Measurements from ENCODE around the gene TMEM14B. TPM values are rescaled to one million over a fixed set of nuclear protein-coding genes. Genes with fewer than 3 reads are reported as not detected.
"Not testable (repeated sequence)": the region's sequence is repeated elsewhere in the genome, so short reads cannot be mapped to it uniquely, and the experiment has no call there.

The TMEM14B gene
- total RNA-seq, 1 donor from 2014 or later, result 59.0 TPM

GRCh38 chr6:10740061-10740460, 7.5 kb upstream of the TMEM14B start:
- H3K4me3 Mint-ChIP-seq (ENCODE audit: unreplicated experiment), result no peak overlapping the region
- no peaks in the 10 kb centered on the region for H3K9me3 Mint-ChIP-seq (ENCODE audit: unreplicated experiment)
- H3K27me3 Mint-ChIP-seq (ENCODE audit: unreplicated experiment), result no peaks in the 10 kb centered on the region
- no peak for DNase-seq (ENCODE audit: extremely low spot score, unreplicated experiment)
- H3K27ac Mint-ChIP-seq (ENCODE audit: unreplicated experiment), result no peak overlapping the region
- H3K4me1 Mint-ChIP-seq (ENCODE audit: unreplicated experiment), result peaks cover 8% of the 10 kb centered on the region
- H3K36me3 Mint-ChIP-seq (ENCODE audit: unreplicated experiment), result peaks cover 3% of the 10 kb centered on the region
- TF ChIP-seq CTCF (IDR thresholded peaks at IDR 0.05), result no peak

GRCh38 chr6:10741643-10742042, 6.0 kb upstream of the TMEM14B start:
- H3K9me3 Mint-ChIP-seq (ENCODE audit: unreplicated experiment); H3K36me3 Mint-ChIP-seq (ENCODE audit: unreplicated experiment); H3K27me3 Mint-ChIP-seq (ENCODE audit: unreplicated experiment); DNase-seq (ENCODE audit: extremely low spot score, unreplicated experiment); H3K27ac Mint-ChIP-seq (ENCODE audit: unreplicated experiment); H3K4me3 Mint-ChIP-seq (ENCODE audit: unreplicated experiment); H3K4me1 Mint-ChIP-seq (ENCODE audit: unreplicated experiment): not testable (repeated sequence)

GRCh38 chr6:10742251-10742650, 5.4 kb upstream of the TMEM14B start:
- Mint-ChIP-seq H3K27me3 (ENCODE audit: unreplicated experiment) (no peaks in the 10 kb centered on the region), H3K4me1 (ENCODE audit: unreplicated experiment) (peaks cover 7% of the 10 kb centered on the region), H3K4me3 (ENCODE audit: unreplicated experiment) (no peak overlapping the region), H3K9me3 (ENCODE audit: unreplicated experiment) (no peaks in the 10 kb centered on the region), H3K36me3 (ENCODE audit: unreplicated experiment) (peaks cover 3% of the 10 kb centered on the region), H3K27ac (ENCODE audit: unreplicated experiment) (no peak overlapping the region)
- TF ChIP-seq CTCF (IDR thresholded peaks at IDR 0.05), result no peak
- DNase-seq (ENCODE audit: extremely low spot score, unreplicated experiment), result no peak

- Mint-ChIP-seq H3K27me3 (ENCODE audit: unreplicated experiment) (no peaks in the 10 kb centered on the region), H3K9me3 (ENCODE audit: unreplicated experiment) (no peaks in the 10 kb centered on the region), H3K36me3 (ENCODE audit: unreplicated experiment) (peaks cover 3% of the 10 kb centered on the region), H3K4me3 (ENCODE audit: unreplicated experiment) (no peak overlapping the region), H3K27ac (ENCODE audit: unreplicated experiment) (no peak overlapping the region), H3K4me1 (ENCODE audit: unreplicated experiment) (peaks cover 10% of the 10 kb centered on the region)
- no peak for DNase-seq (ENCODE audit: extremely low spot score, unreplicated experiment)
- TF ChIP-seq CTCF (IDR thresholded peaks at IDR 0.05), result no peak
Observed at GRCh38 chr6:10743515-10743914, 4.1 kb upstream of the TMEM14B start.

GRCh38 chr6:10745116-10745515, 2.5 kb upstream of the TMEM14B start:
- no peak overlapping the region for H3K4me3 Mint-ChIP-seq (ENCODE audit: unreplicated experiment)
- H3K4me1 Mint-ChIP-seq (ENCODE audit: unreplicated experiment), result peaks cover 21% of the 10 kb centered on the region
- no peak for DNase-seq (ENCODE audit: extremely low spot score, unreplicated experiment)

More at GRCh38 chr6:10745116-10745515, 2.5 kb upstream of the TMEM14B start:
- Mint-ChIP-seq H3K27ac (ENCODE audit: unreplicated experiment) (no peak overlapping the region), H3K9me3 (ENCODE audit: unreplicated experiment) (no peaks in the 10 kb centered on the region), H3K36me3 (ENCODE audit: unreplicated experiment) (peaks cover 4% of the 10 kb centered on the region), H3K27me3 (ENCODE audit: unreplicated experiment) (no peaks in the 10 kb centered on the region)
- TF ChIP-seq CTCF (IDR thresholded peaks at IDR 0.05), result no peak

All from osteocyte (in vitro differentiated cells).